CD4-positive, alpha-beta T cell treated with Interferon alpha-2 for 1 hour (primary cell): Measurements from ENCODE around the gene SYNGR1.
A peak's percentile ranks its signal among the peaks of the same experiment; 100 is the strongest.
"Not testable (repeated sequence)": the region's sequence is repeated elsewhere in the genome, so short reads cannot be mapped to it uniquely, and the experiment has no call there.

ENCODE experiments used
- DNase-seq, 2 donors: peaks; one replicate each; pipeline ENCODE4 v3.0.0-alpha.2; 2020 to 2022

Gene SYNGR1

DNA sequence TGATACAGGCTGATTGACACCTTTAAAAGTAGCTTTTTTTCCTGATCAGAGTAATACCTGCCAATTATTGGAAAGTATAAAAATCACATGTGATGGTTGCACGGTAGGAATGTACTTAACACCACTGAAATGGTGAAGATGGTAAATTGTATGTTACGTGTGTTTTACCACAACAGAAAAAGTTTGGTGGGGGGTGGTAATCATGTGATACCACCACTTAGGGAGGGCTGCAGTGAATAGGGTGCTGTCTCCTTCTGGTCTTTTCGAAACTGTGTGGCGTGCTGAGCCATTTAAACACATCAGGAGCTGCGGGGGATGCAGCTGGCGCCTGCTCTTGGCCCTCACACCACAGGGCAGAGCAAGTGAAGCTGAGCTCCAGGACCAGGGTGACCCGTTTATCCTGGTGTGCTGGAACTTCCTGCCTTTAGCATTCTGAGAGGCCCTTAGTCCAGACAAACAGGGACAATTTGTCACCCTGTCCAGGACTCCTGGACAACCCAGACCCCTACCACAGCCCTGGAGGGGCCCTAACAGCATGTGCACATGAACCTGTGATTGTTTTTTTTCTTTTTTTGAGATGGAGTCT lies 2.6 kb downstream of the SYNGR1 start:
- DNase-seq = no peak

DNA sequence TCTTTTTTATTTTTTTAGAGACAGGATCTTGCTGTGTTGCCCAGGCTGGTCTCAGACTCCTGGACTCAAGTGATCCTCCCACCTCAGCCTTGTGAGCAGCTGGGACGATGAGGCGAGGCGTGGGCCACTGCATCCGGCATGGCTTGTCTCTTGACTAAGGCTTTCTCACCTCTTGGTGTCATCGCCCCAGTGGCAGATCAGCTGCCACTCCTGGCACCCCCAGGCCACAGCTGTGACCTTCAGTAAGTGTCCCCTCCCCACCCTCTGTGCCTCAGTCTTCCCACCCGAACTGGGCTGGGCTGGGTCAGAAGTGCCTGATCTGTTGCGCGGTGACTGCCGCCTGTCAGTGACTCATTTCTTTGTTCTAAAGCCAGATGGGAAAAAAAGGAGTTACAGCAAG lies 3.6 kb downstream of the SYNGR1 start:
- peak in 1 of 2 donors; percentile 23 for DNase-seq

DNA sequence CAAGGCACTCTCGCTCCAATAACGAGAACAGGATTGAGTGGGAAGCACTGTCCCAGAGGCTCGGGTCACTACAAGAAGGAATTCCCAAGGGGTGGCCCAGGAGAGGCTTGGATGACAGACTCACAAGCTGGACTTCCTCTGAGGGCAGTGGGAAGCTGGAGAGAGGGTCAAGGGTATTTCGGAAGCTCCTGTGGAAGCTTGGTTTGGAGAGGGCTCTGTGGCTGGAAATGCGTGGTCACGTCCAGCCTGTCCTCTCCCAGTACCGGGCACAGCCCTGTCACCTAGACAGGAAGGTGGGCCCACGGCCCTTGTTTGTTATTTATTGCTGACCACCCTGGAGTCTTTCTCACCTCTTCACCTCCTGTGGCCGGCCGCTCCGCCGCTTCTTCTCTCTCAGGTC lies 5.3 kb downstream of the SYNGR1 start:
- DNase-seq = no peak

DNA sequence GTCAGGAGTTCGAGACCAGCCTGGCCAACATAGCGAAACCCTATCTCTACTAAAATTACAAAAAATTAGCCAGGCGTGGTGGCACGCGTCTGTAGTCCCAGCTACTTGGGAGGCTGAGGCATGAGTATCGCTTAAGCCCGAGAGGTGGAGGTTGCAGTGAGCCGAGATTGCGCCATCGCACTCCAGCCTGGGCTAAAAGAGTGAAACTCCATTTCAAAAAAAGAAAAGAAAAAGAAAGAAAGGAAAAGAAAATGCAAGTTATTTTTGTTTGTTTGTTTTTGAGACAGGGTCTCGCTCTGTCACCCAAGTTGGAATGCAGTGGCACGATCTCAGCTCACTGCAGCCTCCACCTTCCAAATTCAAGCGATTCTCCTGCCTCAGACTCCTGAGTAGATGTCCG lies 6.0 kb downstream of the SYNGR1 start:
- DNase-seq = not testable (repeated sequence)

DNA sequence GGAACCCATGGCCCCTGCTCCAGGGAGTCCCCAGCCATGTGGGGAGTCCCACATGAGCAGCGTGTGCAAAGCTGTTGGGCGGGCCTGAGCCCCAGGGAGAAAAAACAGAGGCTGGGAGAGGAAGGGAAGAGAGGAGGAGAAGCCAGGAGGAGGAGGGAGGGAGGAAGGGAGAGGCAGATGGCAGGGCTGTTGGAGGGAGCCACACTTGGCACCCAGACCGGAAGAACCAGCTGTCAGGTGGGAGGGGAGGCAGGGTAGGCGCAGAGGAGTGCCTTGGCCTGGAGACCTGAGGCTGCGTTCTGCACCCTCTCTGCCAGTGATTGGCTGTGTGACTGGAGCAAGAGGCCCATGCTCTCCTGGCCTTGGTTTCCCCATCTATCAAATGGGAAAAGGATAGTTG lies 6.7 kb downstream of the SYNGR1 start:
- no peak for DNase-seq

DNA sequence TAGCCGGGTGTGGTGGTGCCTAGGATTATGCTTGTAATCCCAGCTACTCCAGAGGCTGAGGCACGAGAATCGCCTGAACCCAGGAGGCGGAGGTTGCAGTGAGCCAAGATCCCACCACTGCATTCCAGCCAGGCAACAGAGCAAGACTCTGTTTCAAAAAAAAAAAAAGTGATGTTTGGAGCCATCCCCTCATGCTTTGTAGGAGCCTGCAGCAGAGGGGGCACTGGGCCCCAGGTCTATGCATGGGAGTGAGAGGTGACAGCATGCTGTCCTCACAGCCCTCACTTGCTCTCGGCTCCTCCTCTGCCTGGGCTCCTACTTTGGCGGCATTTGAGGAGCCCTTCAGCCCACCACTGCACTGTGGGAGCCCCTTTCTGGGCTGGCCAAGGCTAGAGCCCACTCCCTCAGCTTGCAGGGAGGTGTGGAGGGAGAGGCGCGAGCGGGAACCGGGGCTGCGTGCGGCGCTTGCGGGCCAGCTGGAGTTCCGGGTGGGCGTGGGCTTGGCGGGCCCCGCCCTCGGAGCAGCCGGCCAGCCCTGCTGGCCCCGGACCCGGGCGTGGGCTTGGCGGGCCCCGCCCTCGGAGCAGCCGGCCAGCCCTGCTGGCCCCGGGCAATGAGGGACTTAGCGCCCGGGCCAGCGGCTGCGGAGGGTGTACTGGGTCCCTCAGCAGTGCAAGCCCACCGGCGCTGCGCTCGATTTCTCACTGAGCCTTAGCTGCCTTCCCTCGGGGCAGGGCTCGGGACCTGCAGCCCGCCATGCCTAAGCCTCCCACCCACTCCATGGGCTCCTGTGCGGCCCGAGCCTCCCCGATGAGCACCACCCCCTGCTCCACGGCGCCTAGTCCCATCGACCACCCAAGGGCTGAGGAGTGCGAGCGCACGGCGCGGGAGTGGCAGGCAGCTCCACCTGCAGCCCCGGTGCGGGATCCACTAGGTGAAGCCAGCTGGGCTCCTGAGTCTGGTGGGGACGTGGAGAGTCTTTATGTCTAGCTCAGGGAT lies 7.6 kb downstream of the SYNGR1 start:
- DNase-seq = not testable (repeated sequence)

DNA sequence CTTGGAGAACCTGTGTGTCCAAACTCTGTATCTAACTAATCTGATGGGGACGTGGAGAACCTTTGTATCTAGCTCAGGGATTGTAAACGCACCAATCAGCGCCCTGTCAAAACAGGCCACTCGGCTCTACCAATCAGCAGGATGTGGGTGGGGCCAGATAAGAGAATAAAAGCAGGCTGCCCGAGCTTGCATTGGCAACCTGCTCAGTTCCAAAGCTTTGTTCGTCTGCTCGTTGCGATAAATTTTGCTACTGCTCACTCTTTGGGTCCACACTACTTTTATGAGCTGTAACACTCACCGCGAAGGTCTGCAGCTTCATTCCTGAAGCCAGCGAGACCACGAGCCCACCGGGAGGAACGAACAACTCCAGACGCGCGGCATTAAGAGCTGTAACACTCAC lies 8.4 kb downstream of the SYNGR1 start:
- not testable (repeated sequence) for DNase-seq

DNA sequence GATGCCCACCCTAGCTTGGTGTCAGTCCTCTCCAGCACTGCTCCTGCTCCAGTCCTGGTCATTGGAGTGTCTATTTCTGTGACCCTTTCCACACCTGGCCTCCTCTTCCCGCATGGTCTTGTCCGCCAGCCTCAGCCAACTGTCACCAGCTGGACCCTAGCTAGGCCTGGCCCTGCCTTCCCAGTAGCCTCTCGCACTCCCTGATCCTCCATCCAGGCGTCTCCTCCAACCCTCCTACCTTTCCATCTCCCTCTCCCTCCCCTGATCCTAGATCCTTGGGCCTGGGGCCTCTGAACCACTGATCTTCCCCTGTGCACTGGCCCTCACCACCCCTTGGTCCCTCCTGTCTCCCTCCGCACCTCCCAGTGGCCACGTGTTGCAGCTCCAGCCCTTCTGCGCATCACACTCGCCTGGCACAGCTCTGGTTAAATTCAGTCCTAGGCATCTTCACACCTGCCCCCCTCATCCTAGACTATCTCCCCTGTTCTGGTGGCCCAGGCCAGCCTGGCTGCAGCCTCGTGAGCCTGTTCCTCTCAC lies 9.9 kb downstream of the SYNGR1 start:
- DNase-seq = no peak

DNA sequence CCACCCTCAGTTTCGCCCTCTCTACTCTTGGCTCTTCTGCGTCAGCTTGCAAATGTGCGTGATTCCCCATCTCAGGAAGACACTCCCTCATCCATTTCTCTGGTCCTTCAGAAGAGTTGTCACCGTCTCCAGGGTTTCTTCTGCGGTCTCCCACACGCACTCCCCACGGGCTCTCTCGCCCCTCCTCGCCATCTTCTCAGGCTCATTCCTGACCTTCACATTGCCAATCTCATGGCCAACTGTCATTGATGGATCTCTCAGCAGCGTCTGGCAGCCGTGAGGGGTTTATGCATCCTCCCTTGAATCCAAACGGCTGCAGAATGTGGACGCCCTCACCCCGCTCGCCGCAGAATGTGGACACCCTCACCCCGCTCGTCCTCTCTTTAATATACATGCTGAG lies 10.5 kb downstream of the SYNGR1 start:
- DNase-seq = no peak

DNA sequence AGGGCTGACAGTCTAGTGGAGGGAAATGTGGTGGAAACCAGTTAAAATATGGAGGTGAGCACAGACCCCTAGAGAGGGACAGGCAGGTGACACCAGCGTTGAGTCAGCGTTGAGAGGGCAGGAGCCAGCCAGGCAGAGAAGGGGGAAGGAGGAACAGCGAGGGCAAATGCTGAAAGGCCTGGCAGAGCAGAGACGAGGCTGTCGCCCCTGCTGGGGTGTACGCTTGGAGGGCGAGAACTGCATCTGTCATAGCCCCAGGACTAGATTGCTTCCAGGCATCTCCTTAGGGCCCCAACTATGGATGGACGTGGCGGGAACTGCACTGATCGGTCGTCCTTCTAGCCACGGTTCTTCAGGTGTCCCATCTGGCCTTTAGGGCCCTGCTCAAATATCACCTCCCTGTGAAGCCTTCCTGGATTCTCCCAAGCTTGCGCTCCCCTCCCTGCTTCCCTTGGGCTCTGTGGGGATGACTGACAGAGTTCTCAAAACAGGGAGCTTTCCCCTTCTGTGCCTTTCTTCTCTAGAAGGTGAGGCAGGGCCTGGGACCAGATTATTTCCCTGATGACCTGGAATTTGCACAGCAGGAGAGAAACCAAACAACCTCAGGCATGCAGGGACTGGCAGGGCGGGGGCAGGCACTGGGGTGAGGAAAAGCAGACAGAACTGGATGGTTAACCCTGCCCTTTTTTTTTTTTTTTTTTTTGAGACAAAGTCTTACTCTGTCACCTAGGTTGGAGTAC lies 11.1 kb downstream of the SYNGR1 start:
- no peak for DNase-seq

DNA sequence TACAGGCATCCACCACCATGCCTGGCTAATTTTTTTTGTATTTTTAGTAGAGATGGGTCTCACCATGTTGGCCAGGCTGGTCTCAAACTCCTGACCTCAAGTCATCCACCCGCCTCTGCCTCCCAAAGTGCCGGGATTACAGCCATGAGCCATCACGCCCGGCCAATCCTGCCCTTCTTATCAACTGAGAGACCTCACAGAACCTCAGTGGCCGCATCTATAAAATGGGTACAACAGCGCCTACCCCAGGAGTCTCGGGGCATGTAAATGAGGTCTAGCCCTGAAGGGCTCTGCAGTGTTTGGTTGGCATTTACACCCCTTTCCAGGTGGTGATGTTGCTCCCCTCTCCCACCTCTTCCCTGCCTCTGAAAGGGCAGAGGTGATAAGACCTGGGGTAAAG lies 11.7 kb downstream of the SYNGR1 start:
- DNase-seq = no peak

DNA sequence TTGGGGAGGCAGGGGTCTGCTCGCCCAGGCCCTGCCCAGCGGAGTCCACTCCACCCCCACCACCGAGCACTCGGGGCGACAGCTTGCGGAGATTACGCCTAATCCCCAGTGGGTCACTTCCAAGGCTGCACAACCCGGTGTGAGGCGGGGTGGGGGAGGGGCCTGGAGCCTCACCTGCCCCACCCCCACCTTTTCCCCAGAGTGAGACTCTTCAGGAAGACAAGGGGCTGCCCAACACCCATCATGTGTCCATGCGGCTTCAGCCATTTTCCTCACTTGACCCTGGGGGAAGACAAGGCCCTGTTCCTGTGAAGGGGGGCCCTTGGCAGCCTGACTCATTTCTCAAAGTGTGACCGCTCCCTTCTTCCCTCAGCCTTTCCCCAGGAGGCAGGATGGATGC lies 12.5 kb downstream of the SYNGR1 start:
- DNase-seq = no peak

DNA sequence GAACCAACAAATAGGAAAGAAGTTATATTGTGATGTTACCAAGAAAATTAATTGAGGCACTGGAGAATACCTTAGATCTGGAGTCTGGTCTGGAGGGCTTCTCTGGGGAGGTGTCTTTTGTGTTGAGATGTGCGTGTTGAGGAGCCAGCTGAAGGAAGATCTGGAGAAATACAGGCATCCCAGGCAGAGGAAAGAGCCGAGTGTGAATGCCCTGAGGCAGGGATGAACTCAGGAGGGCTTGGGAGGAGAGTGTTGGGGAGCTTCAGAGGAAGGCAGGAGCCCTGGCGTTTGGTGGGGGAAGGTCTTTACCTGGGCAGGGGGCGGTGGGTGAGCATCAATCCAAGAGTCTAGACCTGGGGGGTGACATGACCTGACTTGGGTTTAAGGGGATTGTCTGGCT lies 13.1 kb downstream of the SYNGR1 start:
- DNase-seq = no peak

DNA sequence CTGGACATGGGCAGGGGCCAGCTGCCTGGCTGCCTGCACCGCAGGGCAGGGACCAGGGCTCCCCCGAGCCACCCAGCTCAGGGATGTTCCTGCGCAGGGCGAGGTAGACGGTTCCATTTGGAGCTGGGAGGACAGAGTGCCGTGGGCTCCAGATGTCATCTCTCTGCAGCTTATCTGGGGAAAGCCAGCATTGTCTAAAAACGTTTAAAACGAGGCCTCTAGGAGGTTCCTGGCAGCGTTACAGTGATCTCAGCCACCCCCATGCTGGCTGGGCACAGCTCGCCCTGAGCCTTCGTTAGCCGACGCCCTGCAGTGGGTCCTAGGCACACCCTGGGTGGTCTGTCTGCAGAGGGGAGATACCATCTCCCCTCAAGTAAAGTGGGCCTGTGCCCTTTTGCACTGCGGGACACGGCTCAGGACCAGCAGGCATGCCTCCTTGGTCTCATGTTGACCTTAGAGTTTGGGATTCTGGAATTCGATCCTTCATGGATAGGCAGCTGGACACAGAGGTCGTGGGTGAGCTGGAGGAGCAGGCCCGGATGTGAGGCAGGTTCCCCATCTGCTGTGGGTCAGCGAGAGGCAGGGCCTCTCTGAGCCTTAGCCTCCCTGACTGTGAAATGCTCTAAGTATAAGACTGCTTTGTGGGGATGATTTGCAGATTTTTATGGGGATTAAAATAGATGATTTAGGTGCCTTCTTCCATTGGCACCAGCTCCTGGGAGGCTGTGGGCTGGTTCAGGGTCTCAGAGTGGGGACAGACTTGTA lies 14.1 kb downstream of the SYNGR1 start:
- no peak for DNase-seq

DNA sequence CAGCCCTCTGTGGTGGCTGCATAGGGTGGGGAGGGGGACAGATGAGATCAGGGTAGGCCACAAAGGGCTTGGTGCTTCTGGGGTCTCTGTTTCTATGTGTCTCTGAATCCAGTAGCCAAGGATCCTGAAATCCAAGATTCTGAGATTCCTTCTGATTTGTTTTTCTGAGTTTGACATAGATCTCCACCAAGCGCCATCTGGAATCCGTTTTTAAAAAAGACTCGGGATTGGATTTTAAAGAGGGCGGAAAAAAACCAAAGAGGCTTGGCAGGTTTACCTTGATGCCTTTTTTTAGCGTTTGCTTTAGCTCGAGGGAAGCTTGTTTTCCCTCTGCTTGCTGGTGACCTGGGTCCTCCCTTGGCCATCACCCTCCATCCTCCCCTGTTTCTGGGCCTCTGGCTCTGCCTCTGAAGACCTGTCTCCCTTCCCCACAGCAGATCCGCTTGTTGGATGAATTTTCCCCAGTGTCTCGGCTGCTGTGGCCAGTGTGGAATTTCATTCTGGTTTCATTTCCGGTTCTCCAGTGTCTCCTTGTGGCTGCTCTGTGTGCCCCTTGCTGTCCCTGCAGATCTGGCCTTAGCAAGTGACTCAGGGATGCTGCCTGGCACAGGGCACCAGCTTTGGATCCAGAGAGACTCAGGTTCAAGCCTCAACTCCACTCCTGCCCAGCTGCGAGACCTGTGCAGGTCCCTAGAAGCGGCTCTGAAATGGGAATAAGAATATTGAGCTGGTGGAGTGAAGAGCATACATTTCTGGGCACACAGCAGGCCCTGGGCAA lies 15.1 kb downstream of the SYNGR1 start:
- no peak for DNase-seq

DNA sequence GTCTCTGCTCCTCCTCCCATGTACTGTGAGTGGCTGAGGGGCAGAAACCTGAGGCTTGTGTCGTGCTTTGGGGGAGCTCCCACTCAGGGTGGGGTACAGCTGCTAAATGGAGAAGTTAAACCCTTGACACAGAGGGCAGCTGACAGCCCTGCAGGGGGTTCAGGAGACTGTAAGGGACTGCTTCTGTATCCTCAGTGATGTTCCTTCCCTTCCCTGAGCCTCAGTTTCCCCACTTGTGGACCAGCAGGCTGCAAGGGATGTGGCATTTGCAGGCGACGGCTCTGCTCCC lies 15.6 kb downstream of the SYNGR1 start:
- DNase-seq = no peak

DNA sequence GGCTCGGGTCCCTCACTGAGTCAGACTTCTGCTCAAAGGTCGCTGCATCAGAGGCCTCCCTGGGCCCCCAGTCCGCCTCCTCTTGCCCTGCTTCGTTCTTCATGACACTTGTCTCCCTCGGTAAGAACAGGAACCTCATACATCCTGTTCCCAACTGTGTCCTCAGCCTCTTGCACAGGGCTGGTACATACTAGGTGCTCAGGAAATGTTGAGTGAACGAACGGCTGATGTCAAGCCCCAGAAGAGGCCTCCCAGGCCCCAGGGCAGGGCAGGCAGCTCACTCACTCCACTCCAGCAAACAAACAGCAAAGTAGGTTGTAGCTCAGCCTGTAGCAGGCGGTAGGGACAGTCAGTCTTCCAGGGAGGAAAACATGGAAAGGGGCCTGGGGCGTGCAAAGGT lies 17.2 kb downstream of the SYNGR1 start:
- DNase-seq = no peak

DNA sequence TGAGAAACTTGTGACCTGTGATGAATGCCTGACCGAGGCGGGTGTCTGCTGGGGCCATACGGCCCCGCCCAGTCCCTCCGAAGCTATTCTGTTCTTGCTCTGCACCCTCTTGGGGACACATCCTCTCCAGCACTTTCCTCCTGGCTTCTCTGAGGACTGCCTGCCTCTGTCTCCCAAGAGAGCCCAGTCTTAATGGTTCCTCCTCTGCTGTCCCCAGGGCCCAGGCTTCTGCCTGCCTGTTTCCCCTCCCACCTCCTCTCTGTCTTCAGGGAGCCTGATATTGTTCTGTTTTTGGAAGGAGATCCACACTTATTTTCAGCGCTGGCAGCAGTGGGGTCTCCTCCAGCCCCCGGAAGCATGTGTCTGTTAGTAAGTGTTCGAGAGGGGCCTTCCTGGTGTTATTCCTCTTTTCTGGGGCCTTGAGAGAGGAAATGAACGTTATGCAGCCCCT lies 18.7 kb downstream of the SYNGR1 start:
- no peak for DNase-seq

DNA sequence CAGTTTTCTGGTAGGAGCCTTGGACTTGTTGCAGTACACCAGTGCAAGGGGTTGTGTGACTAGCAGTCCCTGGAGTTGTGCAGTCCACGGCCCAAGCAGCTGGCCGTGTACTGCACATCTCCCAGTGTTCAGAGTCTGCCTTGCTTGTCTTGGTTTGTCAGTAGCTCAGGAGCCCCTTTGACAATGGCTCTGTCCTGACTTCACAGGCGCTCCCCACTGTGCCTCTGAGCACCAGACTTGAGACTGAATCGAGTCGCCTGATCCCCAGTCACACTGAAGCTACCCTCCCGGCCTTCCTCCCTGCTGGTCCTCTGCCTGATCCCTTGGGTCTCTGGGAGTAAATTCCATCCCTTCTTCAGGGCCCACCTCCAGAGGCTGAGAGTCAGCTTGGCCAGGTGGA lies 19.4 kb downstream of the SYNGR1 start:
- no peak for DNase-seq

DNA sequence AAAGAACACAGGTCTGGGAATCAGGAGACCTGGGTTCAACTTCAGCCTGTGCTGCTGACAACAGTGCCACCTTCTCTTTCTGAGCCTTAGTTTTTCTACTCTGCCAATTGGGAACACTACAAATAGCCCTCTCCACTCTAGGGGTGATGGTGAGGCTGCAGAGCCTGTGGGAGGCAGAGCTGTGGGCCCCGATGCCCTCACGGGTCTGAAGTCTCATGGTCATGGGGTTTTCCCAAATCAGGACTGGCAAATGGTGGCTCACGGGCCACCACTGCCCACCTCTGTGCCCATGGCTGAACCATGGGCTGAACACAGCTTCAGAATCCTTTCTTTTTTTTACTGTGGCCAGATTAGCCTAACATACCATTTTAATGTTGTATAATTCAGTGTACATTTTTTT lies 19.8 kb downstream of the SYNGR1 start:
- DNase-seq = no peak

DNA sequence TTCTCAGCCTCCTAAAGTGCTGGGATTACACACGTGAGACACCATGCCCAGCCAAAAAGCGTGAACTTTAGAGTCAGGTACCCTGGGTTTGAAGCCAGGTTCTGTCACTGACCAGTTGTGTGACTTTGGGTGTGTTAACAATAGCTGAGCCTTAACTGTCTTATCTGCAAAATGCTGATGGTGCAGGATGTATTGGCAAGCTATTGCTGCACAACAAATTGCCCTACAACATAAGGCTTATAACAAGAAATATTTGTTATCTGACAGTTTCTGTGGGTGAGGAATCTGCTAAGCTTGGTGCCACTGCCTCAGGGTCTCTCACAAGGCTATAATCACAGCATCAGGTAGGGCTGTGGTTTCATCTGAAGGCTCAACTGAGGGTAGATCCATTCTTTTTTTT lies 21.9 kb downstream of the SYNGR1 start:
- no peak for DNase-seq

DNA sequence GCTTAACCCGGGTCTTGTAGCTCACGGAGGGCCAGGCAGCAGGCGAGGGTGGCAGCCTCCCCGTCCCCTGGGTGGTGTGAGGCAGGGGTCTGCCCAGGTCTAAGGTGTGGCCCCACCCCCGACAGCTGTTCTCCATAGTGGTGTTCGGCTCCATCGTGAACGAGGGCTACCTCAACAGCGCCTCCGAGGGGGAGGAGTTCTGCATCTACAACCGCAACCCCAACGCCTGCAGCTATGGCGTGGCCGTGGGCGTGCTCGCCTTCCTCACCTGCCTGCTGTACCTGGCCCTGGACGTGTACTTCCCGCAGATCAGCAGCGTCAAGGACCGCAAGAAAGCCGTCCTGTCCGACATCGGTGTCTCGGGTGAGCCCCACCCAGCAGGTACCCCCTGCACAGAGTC lies 24.4 kb downstream of the SYNGR1 start:
- DNase-seq = no peak
